Hepatocyte (in vitro differentiated cells): ENCODE results near the gene PTPN14. TPM values are rescaled to one million over a fixed set of nuclear protein-coding genes. Genes with fewer than 3 reads are reported as not detected.

Experiments used
- DNase-seq: peaks from one replicate; pipeline ENCODE4 v3.0.0-alpha.2; 2016; ENCODE audit warnings: low spot score
- H2AFZ ChIP-seq: fragments of 200-600 bp; sonication (generic); 2 replicates; pipeline ENCODE4 v1.6.0; 2016; ENCODE audit warnings: antibody characterized with exemption, mild to moderate bottlenecking
- H3K27ac ChIP-seq: fragments of 200-600 bp; sonication (generic); 2 replicates; pipeline ENCODE4 v1.5.1; 2016; ENCODE audit warnings: mild to moderate bottlenecking
- H3K27me3 ChIP-seq: fragments of 200-600 bp; sonication (generic); 2 replicates; pipeline ENCODE4 v1.6.1; 2016
- H3K36me3 ChIP-seq: fragments of 200-600 bp; sonication (generic); replicated peaks from 2 replicates; pipeline ENCODE4 v1.5.1; 2016; ENCODE audit warnings: low read depth; ENCODE audit not compliant: insufficient read depth
- H3K4me1 ChIP-seq: fragments of 200-600 bp; sonication (generic); 2 replicates; pipeline ENCODE4 v1.5.1; 2016; ENCODE audit warnings: mild to moderate bottlenecking, moderate library complexity; ENCODE audit not compliant: insufficient read depth
- H3K4me2 ChIP-seq: fragments of 200-600 bp; sonication (generic); 2 replicates; pipeline ENCODE4 v1.6.0; 2016
- H3K4me3 ChIP-seq: fragments of 200-600 bp; sonication (generic); 2 replicates; pipeline ENCODE4 v1.5.1; 2016; ENCODE audit warnings: mild to moderate bottlenecking
- H3K79me2 ChIP-seq: fragments of 200-600 bp; sonication (generic); 2 replicates; pipeline ENCODE4 v1.6.0; 2017; ENCODE audit warnings: mild to moderate bottlenecking
- H3K9me2 ChIP-seq: fragments of 200-600 bp; sonication (generic); replicated peaks from 2 replicates; pipeline ENCODE4 v1.6.0; 2017; ENCODE audit warnings: mild to moderate bottlenecking; ENCODE audit not compliant: insufficient read depth
- H3K9me3 ChIP-seq: fragments of 200-600 bp; sonication (generic); 2 replicates; pipeline ENCODE4 v1.5.1; 2016; ENCODE audit warnings: low read depth, mild to moderate bottlenecking
- H4K20me1 ChIP-seq: fragments of 200-600 bp; sonication (generic); 2 replicates; pipeline ENCODE4 v1.6.0; 2016; ENCODE audit warnings: mild to moderate bottlenecking; ENCODE audit not compliant: insufficient read depth, poor library complexity, severe bottlenecking
- EZH2 ChIP-seq: fragments of 200-600 bp; sonication (generic); IDR thresholded peaks from 2 replicates; pipeline ENCODE4 v1.6.1; 2016; ENCODE audit warnings: antibody characterized with exemption, mild to moderate bottlenecking, borderline replicate concordance
- EZH2phosphoT487 ChIP-seq: fragments of 200-600 bp; sonication (generic); IDR thresholded peaks from one replicate; pipeline ENCODE4 v1.6.1; 2018; ENCODE audit warnings: antibody characterized with exemption, mild to moderate bottlenecking, low read depth, moderate library complexity; ENCODE audit not compliant: unreplicated experiment, severe bottlenecking
- WGBS: methylation state at CpG from one replicate; pipeline ENCODE4 v1.1.6; 2016; ENCODE audit warnings: low lambda C conversion rate; ENCODE audit errors: missing lambda C conversion rate; 5-methylcytosine and 5-hydroxymethylcytosine counted together
- polyA plus RNA-seq: library from polyadenylated mRNA; unstranded; fragments of >200 nt; fragmentation: Nextera tagmentation; extraction: Ambion mirVana; gene quantifications from 2 replicates; pipeline ENCODE4 v1.2.1, GENCODE V29; 2016
- total RNA-seq: library from RNA; depleted of rRNA; stranded (reverse); fragments of >200 nt; gene quantifications from 2 replicates; pipeline ENCODE4 v1.2.3, GENCODE V29; 2014
- TF ChIP-seq, protein P1 (sequence below): fragments of 200-600 bp; sonication (generic); IDR thresholded peaks from 2 replicates; pipeline ENCODE4 v1.5.1; 2016; ENCODE audit warnings: antibody characterized with exemption, mild to moderate bottlenecking; ENCODE audit not compliant: poor library complexity

The PTPN14 gene
- total and polyA plus RNA-seq, 2 experiments from 2014 or later = 9.5 to 21.7 TPM

DNA sequence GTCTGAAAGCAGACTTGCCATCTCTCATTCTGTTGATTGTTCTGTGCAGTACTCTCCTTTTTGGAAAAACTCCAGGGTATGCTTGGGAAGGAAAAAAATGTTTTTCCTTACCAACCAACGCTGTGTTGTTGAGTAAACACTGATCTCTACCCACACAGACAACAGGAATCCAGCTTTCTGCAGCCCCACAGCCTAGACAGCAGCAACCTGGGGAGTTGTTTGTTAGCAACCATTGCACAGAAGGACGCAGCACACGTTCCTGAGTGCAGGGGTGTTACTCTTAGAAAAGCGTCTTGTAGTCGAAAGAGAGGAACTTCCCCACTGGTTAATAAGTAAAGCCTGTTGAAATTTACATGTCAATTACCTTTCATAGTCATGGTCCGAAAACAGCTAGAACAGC is 213.9 kb downstream of the PTPN14 start:
- no peak overlapping the region for H2AFZ ChIP-seq
- peak; percentile 38 for DNase-seq

GRCh38 chr1:214337015-214337414 is 214.4 kb downstream of the PTPN14 start:
- WGBS = 71% methylated on average over 2 of the region's 2 CpGs
- no peaks in the 10 kb centered on the region for H4K20me1 ChIP-seq
- no peaks in the 10 kb centered on the region for H3K9me3 ChIP-seq
- no peak overlapping the region for H2AFZ ChIP-seq
- no peaks in the 10 kb centered on the region for H3K27me3 ChIP-seq
- no peak for DNase-seq
- no peak overlapping the region for H3K27ac ChIP-seq
- no peaks in the 10 kb centered on the region for H3K9me2 ChIP-seq
- H3K4me2 ChIP-seq = no peak overlapping the region
- TF ChIP-seq EZH2phosphoT487 = no peak
- TF ChIP-seq EZH2 = no peak
- TF ChIP-seq, protein P1, sequence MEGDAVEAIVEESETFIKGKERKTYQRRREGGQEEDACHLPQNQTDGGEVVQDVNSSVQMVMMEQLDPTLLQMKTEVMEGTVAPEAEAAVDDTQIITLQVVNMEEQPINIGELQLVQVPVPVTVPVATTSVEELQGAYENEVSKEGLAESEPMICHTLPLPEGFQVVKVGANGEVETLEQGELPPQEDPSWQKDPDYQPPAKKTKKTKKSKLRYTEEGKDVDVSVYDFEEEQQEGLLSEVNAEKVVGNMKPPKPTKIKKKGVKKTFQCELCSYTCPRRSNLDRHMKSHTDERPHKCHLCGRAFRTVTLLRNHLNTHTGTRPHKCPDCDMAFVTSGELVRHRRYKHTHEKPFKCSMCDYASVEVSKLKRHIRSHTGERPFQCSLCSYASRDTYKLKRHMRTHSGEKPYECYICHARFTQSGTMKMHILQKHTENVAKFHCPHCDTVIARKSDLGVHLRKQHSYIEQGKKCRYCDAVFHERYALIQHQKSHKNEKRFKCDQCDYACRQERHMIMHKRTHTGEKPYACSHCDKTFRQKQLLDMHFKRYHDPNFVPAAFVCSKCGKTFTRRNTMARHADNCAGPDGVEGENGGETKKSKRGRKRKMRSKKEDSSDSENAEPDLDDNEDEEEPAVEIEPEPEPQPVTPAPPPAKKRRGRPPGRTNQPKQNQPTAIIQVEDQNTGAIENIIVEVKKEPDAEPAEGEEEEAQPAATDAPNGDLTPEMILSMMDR = no peak
- H3K4me3 ChIP-seq = no peak overlapping the region
- H3K4me1 ChIP-seq = peaks cover 5% of the 10 kb centered on the region
- H3K79me2 ChIP-seq = no peaks in the 10 kb centered on the region
- H3K36me3 ChIP-seq = no peaks in the 10 kb centered on the region

More for the DNA sequence above, 213.9 kb downstream of the PTPN14 start:
- TF ChIP-seq EZH2phosphoT487 = no peak
- TF ChIP-seq EZH2 = no peak
- TF ChIP-seq, protein P1 = no peak
- Histone ChIP-seq H3K9me2 (no peaks in the 10 kb centered on the region), H3K4me1 (peaks cover 5% of the 10 kb centered on the region), H3K79me2 (no peaks in the 10 kb centered on the region), H3K9me3 (no peaks in the 10 kb centered on the region), H3K36me3 (no peaks in the 10 kb centered on the region), H3K27me3 (no peaks in the 10 kb centered on the region), H4K20me1 (no peaks in the 10 kb centered on the region), H3K27ac (peak overlapping the region; percentile 65), H3K4me3 (no peak overlapping the region), H3K4me2 (no peak overlapping the region)
- WGBS = 62% methylated on average over 6 of the region's 6 CpGs

DNA sequence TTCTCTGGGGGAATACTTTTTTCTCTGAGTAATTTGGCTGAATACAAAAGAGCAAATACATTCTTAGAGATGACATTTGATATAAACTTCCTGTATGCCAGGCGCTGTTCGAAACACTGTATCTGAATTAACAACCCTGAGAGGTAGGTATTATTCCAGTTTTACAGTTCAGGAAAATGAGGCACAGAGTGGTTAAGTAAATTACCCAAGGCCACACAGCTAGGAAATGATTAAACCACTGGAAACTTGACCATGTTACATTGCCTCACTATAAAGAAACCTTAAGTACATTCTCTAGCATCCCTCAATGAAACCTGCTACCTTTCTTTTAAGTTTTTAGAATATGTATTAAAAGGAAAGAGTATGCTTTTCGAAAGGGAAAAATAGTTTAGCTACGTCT is 215.8 kb downstream of the PTPN14 start:
- Histone ChIP-seq H4K20me1 (no peaks in the 10 kb centered on the region), H3K4me2 (no peak overlapping the region), H2AFZ (no peak overlapping the region), H3K36me3 (no peaks in the 10 kb centered on the region), H3K4me1 (peaks cover 5% of the 10 kb centered on the region), H3K27ac (no peak overlapping the region), H3K27me3 (no peaks in the 10 kb centered on the region), H3K9me2 (no peaks in the 10 kb centered on the region), H3K9me3 (no peaks in the 10 kb centered on the region), H3K79me2 (no peaks in the 10 kb centered on the region), H3K4me3 (no peak overlapping the region)
- TF ChIP-seq, protein P1 = no peak
- TF ChIP-seq EZH2 = no peak
- TF ChIP-seq EZH2phosphoT487 = no peak
- no peak for DNase-seq
- WGBS = 96% methylated on average over 4 of the region's 4 CpGs
